SH-SY5Y (cell line): ENCODE data around the gene ZDHHC11.

Experiments used
- GATA2 ChIP-seq: IDR thresholded peaks from 2 replicates; pipeline ENCODE4 v1.6.1; 2011; ENCODE audit warnings: mild to moderate bottlenecking, low read depth, low read length
- GATA3 ChIP-seq: IDR thresholded peaks from 2 replicates; pipeline ENCODE4 v1.6.1; 2011; ENCODE audit warnings: low read depth, mild to moderate bottlenecking, low read length, moderate library complexity

The ZDHHC11 gene

DNA sequence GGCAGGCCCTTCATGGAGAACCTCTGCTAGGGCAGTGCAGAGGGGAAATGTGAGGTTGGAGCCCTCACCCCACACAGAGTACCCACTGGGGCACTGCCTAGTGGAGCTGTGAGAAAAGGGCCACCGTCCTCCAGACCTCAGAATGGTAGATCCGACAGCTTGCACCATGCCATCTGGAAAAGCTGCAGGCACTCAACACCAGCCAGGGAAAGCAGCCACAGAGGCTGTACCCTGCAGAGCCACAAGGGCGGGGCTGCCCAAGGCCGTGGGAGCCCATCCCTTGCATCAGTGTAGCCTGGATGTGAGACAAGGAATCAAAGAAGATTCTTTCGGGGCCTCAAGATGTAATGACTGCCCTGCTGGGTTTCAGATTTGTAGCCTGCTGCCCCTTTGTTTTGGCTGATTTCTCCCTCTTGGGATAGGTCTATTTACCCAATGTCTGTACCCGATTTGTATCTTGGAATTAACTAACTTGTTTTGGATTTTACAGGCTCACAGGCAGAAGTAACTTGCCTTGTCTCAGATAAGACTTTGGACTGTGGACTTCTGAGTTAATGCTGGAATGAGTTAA is 16.6 kb upstream of the ZDHHC11 start:
- TF ChIP-seq GATA3: no peak

DNA sequence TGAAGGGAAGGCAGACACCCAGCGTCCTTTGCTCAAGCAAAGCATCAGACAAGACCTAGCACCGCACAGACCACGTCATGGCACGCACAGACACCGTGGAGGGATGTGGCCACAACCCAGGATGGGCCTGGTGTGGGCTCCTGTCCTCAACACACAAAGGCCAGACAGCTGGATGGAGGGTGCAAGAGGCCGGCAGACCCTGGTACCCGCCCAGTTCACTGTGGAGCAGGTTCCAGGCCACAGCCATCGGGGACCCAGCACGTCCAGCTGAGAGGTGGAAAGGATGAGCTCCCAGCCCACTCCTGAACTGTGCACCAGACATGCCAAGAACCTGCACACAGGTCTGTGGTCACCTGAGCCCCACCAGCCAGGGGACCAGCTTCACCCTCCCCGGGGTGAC is 15.0 kb upstream of the ZDHHC11 start:
- TF ChIP-seq GATA2 (no peak), GATA3 (no peak)

DNA sequence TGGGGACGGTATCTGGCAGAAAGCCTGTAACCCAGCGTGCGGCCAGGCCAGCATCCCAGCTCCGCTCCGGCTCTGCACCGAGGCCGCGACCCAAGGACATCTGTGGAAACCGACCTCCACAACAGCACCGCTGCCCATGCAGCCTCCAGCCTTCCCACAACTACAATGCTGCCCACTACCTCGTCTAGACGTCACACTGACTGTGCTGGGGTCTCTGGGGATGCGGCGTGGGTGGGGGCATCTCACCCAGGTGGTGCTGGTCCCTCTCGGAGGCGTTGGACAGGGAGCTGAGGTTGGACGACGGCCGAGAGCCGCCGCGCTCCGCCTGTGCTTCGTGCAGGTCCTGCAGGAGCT is 14.4 kb upstream of the ZDHHC11 start:
- TF ChIP-seq GATA3 (no peak), GATA2 (no peak)

DNA sequence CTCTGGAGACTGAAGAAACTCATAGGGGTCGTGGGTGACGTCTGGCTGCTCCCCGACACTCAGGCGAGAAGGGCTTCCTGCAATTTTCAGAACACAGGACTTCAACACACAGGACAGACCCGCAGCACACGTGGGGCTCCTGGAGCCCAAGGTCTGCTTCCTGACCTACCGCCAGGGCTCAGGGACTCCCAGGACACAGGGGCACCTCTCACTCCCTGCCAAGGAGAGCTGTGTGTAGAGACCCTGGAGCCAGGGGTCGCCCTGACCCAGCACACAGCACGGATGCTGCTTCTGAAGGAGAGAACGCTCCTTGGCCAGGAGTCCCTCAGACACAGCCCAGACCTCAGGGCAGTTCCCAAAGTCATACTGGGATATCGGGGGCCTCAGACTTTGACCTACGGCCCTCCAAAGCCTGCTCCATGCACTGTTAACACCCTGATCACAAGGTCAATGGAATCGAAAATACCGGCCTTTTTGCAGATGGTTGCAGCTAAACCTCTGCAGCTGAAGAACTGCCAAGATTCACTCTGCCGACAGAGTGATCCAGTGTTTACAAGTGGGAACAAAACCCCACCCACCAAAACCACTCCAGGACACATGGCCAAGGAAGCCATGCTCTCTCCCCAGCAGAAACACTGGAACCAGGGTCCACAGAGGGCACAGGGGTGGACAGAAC is 13.8 kb upstream of the ZDHHC11 start:
- TF ChIP-seq GATA2 (no peak), GATA3 (no peak)

DNA sequence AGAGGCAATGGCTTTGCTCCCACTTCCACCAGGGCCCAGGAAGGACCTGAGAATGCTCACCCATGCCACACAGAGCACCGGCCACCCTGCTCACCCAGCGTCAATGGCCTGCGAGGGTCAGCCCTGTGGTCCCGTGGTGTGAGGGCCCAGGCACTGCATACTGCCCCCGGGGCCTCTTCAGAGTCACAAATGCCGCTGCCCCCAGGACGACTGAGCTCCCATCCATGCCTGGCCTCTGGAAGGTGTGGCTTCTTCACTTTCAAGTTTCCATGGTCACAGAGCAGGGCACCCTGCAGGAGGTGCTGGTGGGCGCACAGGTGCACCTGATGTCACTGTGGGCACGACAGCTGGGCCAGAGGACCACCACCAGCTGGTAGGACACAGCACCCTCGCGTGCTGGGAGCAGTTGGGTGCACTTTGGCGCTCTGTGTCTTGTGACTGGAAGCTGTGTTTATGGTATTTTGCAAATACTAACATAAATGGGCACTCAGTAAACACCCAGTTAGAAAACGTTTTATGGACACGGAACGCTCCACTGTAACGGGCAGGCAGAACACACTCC is 12.5 kb upstream of the ZDHHC11 start:
- TF ChIP-seq GATA2 (no peak), GATA3 (no peak)

DNA sequence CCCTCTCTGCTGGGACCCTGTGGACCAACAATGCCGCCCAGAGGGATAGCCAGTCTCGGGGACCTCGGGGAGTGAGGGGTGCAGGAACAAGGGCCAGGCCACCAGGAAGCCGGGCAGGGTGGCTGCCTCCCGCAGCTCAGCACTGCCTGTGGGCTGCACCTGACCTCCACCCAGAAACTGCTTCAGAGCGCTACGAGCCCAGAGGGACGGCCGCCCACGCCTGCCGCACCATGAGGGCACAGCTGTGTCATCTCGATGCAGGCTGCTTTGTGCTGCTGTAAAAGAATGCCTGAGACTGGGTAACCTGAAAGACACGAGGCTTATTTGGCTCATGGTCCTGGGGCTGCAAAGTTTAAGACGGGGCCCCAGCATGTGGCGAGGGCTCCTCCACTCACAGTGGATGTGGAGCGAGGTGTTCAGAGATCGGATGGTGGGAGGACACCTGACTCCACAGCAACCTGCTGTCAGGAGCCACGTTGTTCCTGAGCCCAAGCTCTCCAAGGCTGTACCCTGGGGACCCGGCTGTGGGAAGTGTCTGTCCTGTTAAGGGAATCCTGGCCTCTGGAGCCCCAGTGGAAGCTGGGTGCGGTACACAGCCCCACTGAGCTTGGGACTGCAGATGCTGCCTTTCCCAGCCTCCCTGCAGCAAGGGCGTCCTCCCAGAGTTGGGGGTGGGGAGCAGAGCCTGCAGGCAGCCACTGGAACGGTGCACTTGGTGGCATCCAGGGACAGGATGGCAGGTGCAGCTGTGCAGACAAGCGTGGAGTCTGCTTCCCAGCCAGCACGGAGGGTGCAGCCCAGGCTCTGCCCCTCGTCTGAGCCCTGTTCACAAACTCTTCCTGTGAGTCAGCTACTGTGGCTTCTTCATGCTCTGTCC is 11.8 kb upstream of the ZDHHC11 start:
- TF ChIP-seq GATA3: no peak

DNA sequence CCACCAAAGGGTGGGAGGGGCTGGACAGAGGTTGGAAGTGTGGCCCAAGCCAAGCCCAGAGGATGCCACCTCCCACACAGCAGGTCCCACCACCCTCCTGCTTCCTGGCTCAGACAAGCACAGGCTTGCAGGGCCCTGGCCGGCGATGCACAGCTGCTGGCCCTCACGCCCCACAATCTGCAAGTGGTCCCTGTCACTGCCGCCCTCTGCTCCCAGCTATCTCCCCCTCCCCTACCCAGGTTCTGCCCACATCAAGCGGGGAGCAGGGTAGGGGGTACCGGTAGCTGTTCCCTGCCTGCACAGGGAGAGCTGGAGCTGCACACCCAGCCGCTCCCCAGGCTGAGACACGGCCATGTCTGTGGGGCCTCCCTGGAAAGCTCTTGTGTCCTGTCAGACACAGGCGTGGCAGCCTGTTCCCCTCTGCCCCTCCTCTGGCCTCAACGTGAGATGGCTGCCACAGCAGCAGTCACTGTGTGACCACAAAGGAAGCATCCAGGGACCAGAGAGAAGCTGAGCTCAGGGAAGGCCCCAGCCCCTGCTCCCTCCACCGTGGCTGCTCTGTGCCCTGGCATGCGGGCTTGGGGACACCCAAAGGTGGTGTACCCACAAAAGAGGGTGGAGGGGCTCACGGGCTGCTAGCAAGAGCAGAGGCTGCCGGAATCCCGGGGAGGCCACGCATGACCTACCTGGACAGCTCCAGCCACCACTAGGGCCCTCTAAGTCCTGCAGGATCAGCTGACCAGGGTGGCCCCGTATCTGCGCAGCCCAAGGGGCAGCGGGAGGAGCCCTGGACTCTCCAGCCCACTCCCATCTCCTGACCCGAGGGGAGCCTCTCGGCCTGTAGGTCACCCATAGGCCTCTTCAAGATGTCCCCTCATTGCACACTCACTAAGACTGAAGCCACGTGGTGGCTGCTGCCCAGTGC is 10.9 kb upstream of the ZDHHC11 start:
- no peak for TF ChIP-seq GATA2
- TF ChIP-seq GATA3: no peak

DNA sequence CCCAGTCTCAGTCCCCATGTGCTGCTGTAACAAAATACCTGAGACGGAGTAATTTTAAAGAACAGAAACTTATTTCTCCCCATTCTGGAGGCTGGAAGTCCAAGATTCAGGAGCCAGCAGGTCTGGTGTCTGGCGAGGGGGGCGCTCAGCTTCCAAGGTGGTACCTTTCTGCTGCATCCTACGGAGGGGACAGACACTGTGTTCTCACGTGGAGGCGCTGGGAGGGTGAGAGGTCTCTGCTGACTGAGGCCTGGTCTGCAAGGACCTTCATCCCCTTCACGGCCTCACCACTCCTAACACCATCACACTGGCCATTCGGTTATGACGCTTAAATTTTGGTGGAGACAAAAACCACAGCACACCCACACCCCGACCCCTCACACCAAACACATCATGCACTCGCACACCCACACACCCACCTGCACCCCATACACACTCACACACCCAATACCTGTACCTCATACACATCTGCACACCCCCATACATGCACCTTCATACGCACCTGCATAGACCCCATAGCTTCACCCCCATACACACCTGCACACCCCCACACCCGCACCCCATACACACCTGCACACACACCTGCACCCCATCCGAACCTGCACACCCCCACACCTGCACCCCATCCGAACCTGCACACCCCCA is 9.8 kb upstream of the ZDHHC11 start:
- TF ChIP-seq GATA3 (no peak), GATA2 (no peak)

DNA sequence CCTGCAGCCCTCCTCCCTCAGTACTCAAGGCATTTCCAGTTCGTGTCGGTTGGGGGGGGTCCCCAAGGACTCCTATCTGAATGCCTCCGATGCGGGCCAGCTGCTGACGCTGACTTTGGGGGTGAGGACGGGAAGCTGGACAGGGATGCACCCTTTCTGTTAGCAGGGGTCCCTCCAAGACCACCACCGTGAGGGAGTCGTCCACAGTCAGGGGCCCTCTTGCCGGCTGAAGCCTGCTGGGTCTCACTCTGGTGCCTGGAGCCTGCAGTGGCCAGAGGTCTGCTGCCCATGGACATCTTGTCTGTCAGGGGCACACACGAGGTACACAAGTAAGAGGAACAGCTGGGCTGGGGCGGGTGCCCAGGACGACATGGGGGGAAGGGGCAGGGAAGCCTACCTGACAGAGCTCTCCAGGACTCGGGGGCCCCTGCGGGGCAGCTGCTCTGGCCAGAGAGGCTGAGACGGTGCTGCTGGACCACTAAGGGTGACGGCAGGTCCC is 9.1 kb upstream of the ZDHHC11 start:
- TF ChIP-seq GATA3 (no peak), GATA2 (no peak)

DNA sequence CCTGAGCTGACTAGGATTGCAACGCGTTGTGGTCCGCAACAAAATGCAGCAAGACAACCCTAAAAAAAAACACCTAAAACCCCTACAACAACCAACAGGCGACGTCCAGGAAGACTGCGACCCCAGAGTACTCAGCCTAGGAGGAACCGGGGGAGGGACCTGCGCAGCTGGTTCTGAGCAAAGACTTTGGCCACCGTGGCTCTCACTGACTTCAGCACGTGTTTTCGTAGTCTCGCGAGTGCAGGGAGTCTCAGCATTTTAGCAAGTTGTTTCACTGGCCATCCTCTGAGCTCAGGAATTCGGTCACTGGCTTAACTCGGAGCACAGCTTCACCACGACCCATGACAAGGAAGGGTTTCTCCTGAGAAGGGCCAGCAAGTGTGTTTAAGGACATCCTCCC is 8.6 kb upstream of the ZDHHC11 start:
- TF ChIP-seq GATA3 (no peak), GATA2 (no peak)

DNA sequence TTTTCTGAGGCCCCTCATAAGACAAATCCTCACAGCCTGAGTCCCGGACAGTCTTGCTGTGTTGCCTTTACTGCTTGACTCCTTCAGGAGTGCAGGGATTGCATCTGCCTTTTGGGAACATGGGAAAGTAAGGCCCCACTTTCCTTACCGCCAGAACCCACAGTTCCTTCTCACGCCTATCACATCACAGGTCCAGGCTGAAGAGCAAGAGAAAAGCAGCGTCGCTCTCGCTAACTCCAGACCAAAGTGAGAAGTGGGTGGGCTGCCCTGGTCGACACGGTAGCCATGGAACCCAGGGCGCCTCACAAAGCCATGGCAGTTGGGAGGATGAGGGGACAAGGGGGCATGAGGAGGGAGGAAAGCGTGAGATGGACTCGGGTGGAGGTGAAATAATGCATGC is 7.9 kb upstream of the ZDHHC11 start:
- TF ChIP-seq GATA3 (no peak), GATA2 (no peak)

DNA sequence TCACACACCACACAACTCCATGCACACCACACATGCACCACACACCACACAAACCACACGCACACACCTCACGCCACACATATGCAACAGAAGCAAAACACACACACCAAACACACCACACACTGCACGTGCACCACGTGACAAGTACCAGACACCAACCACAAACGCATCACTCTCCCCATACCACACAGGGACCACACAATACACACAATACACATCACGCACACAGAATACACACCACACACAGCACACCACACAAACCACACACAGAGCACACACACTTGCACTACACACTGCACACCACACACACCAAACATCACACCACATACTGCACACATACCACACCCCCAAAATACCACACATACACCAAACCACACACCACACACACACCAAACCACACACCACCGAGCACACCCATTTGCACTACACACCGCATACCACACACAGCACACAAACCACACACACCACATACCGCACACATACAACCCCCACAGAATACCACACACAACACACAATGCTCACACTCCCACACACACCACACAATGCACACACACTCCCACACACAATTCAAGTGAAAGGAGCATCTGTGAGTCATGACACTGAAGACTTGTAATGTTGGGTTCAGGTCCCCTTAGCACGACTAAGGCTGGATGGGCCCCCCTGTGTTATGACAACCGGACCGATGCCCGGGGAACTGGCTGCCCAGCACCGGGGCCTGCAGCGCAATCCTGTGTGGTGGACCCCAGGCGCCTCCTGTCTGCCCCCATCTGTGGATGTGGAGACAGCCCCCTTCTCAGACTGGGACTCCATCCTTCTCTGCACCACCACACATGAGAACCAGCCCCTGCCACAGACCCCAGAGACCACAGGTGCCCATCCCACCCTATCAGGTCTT is 6.0 kb upstream of the ZDHHC11 start:
- TF ChIP-seq GATA2: no peak
- no peak for TF ChIP-seq GATA3
